HG02642 (cell line): ENCODE results near the gene PACSIN1.

Experiments used
- ATAC-seq: cut with Tn5 transposase; IDR thresholded peaks from one replicate; pipeline ENCODE4 v1.9.1; 2021; ENCODE audit warnings: mild to moderate bottlenecking; ENCODE audit not compliant: unreplicated experiment, poor library complexity

PACSIN1 gene

GRCh38 chr6:34556493-34556892, 90.6 kb downstream of the PACSIN1 start:
- no peak for ATAC-seq

GRCh38 chr6:34557228-34557627, 91.4 kb downstream of the PACSIN1 start:
- ATAC-seq: no peak

GRCh38 chr6:34558172-34558714, 92.4 kb downstream of the PACSIN1 start:
- no peak for ATAC-seq

GRCh38 chr6:34559651-34560365, 93.9 kb downstream of the PACSIN1 start:
- ATAC-seq: no peak

- ATAC-seq: no peak
These were observed 94.7 kb downstream of the PACSIN1 start for GRCh38 chr6:34560366-34561226.

GRCh38 chr6:34561227-34561530, 95.3 kb downstream of the PACSIN1 start:
- ATAC-seq: no peak

GRCh38 chr6:34562350-34562749, 96.5 kb downstream of the PACSIN1 start:
- no peak for ATAC-seq

- ATAC-seq: no peak
These were observed 97.1 kb downstream of the PACSIN1 start for GRCh38 chr6:34562861-34563512.

- no peak for ATAC-seq
These were observed 97.6 kb downstream of the PACSIN1 start for GRCh38 chr6:34563513-34563870.

GRCh38 chr6:34564181-34564580, 98.3 kb downstream of the PACSIN1 start:
- ATAC-seq: no peak

- no peak for ATAC-seq
These were observed 99.9 kb downstream of the PACSIN1 start for GRCh38 chr6:34565722-34566137.

GRCh38 chr6:34566830-34567546, 101.1 kb downstream of the PACSIN1 start:
- ATAC-seq: no peak

GRCh38 chr6:34568341-34569201, 102.7 kb downstream of the PACSIN1 start:
- no peak for ATAC-seq

GRCh38 chr6:34569361-34569973, 103.6 kb downstream of the PACSIN1 start:
- no peak for ATAC-seq

GRCh38 chr6:34570066-34570833, 104.4 kb downstream of the PACSIN1 start:
- ATAC-seq: no peak

- ATAC-seq: no peak
These were observed 105.5 kb downstream of the PACSIN1 start for GRCh38 chr6:34571388-34571787.

- no peak for ATAC-seq
These were observed 106.1 kb downstream of the PACSIN1 start for GRCh38 chr6:34572021-34572420.

GRCh38 chr6:34572585-34572984, 106.7 kb downstream of the PACSIN1 start:
- no peak for ATAC-seq
